ENCODE data around the gene INPP4B.

Gene INPP4B

GRCh38 chr4:142376204-142376603 is 469.9 kb downstream of the INPP4B start:
- DNase-seq (ENCODE audit: low spot score), result no peak

- DNase-seq (ENCODE audit: low spot score), result no peak
Measured at GRCh38 chr4:142373610-142374009, 472.5 kb downstream of the INPP4B start.

DNA sequence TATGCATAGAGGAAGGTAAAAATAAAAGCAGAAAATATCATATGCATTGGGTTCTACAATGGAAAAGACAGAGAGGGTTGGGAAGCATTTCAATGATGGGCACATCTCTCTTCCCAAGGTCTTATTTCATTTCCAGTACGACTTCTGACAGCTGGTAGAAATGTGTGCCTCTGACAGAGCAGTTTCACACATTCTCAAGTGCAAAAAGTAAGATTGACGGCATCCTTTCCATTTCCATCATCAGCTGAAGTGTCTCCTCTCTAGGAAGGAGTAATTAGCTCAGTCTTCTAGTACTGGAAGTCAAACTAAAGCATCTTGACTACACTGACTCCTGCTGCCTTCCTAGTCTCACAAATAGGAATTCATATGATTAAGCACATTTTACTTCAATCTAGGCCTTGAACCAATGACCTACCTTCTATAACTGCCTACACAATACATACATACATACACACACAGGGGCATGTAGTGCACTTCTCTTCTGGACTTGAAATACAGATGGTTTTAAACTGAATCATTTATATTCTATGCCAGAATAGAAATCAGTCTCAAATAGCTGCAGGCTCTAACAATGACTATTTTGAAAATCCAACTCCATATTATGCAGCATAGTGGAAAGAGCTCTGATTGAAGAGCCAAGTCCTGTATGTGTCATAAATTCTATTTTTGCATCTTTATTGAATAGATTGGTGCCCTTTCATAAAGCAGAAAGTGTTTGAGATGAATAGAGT is 473.4 kb downstream of the INPP4B start:
- no peak for DNase-seq (ENCODE audit: low spot score)

DNA sequence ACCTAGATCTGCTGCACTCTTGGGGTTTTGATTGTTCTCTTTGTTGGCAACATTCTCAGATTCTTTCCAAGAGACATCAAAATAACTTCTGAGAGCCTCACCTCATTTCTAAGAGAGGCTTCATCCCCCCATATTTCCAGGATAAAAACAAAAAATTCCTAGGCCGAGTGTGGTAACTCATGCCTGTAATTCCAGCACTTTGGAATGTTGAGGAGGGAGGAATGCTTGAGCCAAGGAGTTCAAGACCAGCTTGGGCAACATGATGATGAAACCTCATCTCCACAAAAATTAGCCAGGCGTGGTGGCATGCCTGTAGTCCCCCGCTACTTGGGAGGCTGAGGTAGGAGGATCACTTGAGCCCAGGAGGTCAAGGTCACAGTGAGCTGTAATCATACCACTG is 477.0 kb downstream of the INPP4B start:
- DNase-seq (ENCODE audit: low spot score), result no peak

DNA sequence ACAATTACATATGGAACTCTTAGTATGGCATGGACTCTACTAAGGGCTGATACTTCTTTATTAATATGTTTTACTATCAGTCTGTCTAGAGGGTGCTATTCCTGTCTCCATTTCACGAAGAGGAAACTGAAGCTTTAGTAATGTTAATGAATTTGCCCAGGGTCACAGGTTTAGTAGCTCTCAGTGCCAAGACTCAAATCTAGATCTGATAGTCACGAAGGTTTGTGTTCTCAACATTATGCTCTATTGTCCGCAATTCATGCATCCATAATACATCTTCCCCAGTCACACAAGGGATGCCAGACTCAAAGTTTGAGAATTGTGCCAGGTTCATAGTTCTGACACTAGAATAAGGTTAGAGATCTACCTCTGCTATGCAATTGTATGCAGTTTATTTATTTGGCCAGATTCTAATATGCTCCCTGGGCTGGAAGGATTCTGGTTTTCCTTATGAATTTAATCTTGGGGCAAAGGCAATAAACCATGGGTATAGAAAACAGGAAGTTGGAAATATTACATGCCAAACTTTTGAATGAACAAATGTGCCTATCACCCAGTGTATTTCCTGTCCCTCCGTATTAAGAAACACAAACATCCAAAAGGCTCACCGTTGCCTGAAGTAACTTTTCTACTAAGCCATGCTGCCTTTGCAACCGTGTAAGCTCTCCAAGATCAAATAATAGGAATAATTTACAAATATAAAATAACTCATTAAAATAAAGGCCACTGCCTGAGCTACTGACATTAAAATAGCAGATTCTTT is 478.5 kb downstream of the INPP4B start:
- DNase-seq (ENCODE audit: low spot score), result no peak

DNA sequence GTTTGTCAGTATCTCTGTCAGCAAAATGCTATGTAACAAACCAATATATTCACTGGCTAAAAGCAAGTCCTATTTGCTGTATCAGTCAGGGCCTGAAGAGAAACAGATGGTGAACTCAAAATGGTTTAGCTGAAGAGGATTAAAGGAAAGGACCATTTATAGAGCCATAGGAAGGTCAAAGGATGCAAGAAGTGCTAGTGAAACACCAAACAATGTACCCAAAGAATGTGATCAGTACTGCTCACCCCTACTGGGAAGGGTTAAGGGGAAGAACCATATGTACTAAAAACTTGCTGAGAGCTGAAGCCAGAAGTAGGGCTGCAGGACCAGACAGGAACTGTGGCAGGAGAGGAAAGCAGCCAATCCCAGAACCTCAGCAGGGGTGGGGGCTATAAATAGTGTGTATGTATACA is 479.3 kb downstream of the INPP4B start:
- DNase-seq (ENCODE audit: low spot score), result no peak

DNA sequence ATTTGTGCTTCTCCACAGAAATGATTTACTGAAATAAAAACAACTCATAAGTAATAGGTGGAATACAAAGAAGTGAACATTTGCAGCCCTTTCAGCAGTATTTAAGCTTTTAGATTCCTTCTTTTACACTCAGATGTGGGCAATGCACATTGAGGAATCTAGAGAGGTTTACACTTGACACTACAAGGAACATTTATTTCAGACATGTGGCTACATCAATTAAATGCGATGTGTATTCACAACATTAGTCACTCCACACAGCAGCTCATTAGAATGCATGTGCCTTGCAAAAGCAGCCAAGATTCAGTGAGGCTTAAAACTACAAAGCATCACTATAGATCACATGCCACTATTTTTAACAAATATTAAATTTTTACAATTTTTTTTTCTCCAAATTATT is 480.7 kb downstream of the INPP4B start:
- no peak for DNase-seq (ENCODE audit: low spot score)

DNA sequence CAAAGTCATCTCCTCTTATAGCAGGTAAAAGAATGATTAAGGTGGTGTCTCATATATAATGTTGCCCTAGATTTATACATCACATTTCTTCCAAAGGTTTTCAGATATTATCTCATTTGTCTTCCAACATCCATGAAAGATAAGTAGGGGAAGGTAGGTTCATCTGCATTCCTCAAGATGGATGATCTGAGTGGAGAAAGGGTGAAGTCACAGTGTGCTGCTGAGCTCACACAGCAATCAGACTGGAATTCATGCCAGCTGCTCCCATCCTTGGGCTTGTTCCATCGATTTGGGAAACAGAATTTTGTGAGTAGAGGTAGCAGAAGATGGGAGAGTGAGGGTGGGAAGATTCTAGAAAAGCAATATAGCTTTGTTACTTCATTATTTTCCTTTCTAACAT is 482.4 kb downstream of the INPP4B start:
- DNase-seq (ENCODE audit: low spot score), result no peak

DNA sequence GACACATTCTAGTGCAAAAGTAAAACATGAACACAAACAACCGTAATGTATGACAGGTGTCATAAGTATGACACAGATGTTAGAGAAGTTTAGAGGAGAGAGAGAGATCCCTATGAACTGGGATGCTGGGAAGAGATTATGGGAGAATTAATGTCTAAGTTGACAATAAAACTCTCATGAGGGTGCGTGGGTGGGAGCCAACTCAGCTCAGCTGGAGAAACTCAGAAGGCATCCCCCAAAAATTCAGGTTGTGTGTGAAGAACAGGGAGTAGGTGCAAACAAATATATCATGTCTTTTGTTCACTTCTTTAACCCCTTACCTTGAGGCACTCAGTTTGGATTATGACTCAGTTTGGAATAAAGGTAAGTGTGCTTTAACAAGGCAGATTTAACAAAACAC is 484.1 kb downstream of the INPP4B start:
- DNase-seq (ENCODE audit: low spot score), result no peak

- DNase-seq (ENCODE audit: low spot score), result no peak
Measured at GRCh38 chr4:142360657-142361056, 485.4 kb downstream of the INPP4B start.

- DNase-seq (ENCODE audit: low spot score), result no peak
Measured at GRCh38 chr4:142358656-142359055, 487.4 kb downstream of the INPP4B start.

- DNase-seq (ENCODE audit: low spot score), result no peak
Measured at GRCh38 chr4:142356801-142357200, 489.3 kb downstream of the INPP4B start.

DNA sequence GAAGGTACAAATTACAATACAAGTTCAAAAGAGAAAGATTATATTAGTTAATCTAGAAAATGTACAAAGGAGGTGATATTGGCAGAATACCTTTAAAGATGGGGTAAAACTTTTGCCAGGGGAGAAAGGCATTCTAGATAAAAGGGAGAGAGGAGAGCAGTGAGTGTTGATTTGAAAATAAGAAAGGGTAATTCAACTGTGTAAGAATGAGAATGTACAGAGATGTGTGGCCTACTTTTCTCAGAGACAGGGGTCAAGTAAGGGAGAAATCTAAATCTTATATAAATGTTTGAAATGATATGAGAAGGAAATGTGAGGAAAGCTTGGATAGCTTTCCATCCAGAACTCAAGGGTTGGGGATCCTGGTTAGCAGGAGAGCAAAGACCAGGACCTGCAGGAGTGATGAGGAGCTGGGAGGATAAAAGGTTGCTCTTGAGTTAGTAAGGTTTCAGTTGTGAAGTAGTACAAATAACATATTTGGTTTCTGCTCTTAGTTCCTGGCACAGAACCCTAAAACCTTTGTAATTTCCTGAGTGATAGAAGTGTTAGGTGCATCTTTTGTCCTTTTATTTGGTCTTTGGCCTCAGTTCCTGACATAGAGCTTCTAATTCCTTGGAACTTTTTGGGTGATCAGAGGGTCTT is 489.9 kb downstream of the INPP4B start:
- DNase-seq (ENCODE audit: low spot score), result no peak

GRCh38 chr4:142355421-142355930 is 490.6 kb downstream of the INPP4B start:
- DNase-seq (ENCODE audit: low spot score), result no peak

DNA sequence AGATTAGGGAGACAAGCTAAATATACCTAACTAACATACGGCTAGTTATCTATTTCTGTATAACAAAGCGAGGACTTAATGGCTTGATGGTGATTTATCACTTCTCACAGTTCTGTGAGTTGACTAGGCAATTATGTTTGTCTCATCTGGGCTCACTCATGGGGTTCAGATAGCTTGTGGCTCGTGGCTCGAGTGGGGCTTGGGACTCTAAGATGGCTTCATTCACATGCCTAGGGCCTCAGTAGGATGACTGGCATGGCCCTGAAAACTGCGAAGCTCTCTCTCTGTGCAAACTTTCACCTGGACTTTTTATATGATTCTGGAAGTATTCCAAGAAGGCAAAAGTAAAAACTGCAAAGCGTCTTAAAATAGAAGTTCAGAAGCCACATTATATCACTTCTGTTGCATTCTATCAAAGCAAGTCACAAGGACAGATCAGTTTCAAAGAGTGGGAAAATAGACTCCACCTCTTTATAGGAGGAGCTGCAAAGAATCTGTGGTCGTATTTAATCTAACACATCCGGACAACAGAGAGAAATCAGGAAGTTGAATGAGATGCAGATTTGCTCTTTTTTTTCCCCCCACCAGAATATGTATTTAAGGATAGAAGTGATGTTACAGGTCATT is 491.2 kb downstream of the INPP4B start:
- DNase-seq (ENCODE audit: low spot score), result no peak

DNA sequence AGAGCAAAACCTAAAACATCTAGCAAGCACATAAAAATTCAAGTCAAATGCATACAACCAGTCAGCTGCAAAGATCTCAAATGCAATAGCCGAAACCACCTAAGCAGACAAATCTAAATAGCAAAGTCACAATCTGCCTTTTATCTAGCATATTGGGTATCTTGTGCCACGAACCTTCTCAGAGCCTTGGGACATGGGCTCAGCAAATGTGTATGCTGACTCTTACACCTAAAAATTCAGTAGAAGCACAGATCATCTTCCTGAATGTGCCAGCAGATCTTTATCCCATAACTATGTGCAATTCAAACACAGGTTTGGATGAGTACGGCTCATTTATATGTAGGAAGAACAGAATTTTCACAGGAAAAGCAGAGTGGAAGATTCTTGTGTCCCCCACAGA is 492.1 kb downstream of the INPP4B start:
- DNase-seq (ENCODE audit: low spot score), result no peak

DNA sequence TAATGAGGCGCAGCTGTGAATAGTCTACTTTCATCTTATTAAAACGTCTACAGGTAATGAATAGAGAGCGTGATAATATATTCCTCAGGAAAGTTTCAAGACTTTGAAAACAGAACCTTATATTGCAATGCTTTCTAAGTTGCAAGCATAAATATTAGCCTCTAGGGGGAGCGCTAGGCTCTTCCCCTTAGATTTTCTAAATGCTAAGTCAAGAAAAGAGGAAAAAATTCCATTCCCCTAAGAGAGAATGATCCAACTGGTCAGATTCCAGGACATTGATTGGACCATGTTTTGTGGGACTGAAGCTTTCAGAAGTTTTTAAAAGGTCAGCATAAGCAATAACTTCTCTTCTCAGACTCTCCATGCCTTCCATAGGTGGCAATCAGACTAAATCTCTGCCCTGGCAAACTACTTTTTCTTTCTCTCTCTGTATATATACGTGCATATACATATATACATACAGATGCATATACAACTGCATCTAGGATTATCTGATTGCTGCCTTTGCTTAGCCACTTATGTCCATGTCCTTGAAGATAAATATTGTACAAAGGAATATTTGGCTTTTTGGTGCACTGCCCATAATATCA is 492.9 kb downstream of the INPP4B start:
- peak; percentile 76 for DNase-seq (ENCODE audit: low spot score)

DNA sequence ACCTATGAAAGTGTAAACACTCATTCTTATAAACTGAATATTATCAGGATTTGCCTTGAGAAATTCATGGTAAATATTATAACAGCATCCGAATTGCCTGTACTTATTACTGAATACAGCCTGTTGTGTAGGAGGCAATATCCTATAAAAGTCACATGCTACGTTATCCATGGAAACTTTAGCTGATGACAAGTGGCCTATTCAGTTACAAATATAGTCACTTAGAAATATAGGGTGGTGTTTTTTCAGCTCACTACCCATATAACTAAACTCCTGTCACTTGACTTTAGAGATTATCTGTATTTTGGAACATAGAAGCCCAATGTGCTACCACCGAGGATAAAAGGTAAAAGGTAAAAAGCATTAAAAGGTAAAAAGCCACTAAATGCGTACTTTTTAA is 493.4 kb downstream of the INPP4B start:
- no peak for DNase-seq (ENCODE audit: low spot score)

DNA sequence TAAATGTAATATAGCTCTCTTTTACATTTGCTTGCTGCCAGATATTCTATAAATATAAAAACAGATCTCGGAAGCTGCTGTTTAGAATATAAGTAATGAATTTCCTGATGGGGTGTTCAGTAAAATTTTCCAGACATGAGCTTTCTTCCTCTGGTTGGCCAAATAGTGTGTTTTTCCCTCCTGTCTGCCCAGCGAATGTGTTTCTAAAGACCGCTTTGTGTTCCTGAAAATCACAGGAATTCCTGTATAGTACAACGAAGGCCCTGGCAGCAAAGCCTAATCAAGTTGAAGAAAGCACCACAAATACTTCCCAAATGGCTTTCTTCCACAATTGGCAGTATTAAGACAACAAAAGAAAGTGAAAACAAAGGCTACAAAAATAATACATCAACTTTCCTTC is 494.1 kb downstream of the INPP4B start:
- no peak for DNase-seq (ENCODE audit: low spot score)

GRCh38 chr4:142350871-142351270 is 495.2 kb downstream of the INPP4B start:
- no peak for DNase-seq (ENCODE audit: low spot score)

DNA sequence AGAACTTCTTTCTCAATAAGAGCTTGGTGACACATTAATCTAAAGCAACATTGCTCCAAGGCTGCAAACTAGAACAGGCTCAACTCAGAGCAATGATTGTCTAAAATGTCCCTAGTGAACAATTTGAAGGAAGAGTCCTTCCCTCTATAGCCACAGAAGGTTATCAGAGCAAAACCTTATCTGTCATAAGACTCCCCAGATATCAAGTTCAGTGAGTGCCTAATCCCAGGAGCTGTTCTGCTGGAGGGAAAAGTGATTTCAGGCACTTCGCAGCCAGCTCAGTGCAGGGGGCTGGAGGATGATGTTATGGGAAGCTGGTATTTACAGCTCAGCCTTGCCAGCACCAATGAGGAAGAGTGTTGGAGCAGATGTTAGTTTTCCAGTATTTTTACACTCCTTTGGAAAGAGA is 497.5 kb downstream of the INPP4B start:
- no peak for DNase-seq (ENCODE audit: low spot score)

DNA sequence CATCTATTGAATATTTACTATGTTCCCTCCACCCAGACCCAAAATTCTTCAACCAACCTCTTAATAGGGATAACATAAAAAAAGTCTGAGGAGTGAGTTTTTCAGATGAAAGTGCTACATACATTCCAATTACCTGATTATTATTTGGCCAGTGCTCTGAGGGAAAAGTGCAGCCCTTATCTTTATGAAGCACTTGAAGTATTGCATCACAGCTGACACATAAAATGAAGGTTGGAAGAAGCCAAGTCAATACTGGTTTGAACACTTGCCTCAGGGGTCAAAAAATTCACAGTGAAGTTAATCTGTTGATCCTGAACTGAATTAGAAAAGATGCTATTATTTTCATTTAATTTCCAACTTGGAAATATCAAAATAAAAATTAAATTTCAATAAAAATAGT is 498.9 kb downstream of the INPP4B start:
- DNase-seq (ENCODE audit: low spot score), result peak; percentile 41

Measured in LoVo (cell line).